GM21381 (cell line): Measurements from ENCODE around the gene NME4.
A peak's percentile ranks its signal among the peaks of the same experiment; 100 is the strongest.

Experiments used
- ATAC-seq: cut with Tn5 transposase; IDR thresholded peaks from one replicate; pipeline ENCODE4 v1.9.1; 2021; ENCODE audit warnings: mild to moderate bottlenecking, moderate library complexity; ENCODE audit not compliant: unreplicated experiment

NME4 gene

DNA sequence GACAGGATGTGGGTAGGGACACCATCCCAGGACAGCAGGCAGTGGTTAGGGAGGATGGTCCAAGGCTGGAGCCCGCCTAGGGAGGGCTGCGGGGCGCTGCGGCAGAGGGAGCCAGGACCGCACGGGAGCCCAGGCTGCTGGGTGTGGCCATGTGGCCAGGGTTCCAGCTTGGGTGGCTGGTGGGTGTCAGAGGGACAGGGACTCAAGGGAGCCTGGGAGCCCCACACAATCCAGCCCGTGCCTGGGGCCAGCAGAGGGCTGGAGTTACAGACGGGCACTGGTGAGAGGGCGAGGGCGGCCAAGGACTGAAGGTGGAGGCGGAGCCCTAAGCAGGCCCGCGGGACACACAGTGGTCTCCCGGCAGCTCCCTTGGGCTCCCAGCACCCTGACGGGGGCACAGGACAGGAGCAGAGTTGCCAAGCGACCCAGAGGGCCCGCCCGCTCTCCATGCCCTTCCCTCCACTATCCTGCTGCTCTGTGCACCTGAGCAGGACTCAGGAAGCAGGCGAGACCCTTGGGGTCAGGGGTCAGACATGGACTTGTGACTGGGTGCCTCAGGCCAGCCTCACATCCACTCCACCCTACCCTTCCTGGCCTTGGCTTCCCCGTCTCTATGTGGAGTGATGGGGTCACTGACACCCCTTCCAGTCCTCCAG is 33.8 kb upstream of the NME4 start:
- no peak for ATAC-seq

DNA sequence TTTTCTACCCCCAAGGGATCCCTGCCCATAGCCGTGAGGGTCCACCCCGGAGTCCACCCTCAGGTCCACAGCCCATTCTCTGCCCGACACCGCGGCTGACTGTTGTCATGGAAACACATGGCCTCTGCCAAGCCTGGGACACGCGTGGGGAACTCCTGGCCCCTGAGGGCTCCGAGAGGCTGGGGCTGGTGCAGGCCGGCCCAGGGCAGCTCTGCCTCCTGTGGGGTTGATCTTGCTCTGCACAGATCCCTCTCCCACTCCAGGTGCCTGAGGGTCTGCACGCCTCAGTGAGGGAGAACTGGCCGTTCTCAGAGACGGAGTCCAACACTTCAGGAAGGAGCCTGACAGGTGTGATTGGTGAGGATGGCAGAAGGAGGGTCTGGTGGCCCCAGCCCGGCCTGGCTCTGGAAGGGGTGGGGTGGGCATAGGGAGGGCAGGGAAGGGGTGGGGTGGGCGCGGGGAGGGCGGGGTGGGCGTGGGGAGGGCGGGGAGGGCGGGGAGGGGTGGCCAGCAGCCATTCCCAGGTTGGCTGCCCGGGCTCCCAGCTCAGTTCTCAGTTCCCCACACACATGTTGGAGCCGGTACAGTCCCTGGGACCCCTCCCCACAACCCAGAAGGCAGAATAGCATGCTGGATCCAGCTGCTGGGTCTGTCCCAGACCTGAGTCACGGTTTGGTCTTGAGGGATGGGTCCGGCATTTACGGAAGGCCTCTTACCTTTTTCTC is 33.1 kb upstream of the NME4 start:
- no peak for ATAC-seq

DNA sequence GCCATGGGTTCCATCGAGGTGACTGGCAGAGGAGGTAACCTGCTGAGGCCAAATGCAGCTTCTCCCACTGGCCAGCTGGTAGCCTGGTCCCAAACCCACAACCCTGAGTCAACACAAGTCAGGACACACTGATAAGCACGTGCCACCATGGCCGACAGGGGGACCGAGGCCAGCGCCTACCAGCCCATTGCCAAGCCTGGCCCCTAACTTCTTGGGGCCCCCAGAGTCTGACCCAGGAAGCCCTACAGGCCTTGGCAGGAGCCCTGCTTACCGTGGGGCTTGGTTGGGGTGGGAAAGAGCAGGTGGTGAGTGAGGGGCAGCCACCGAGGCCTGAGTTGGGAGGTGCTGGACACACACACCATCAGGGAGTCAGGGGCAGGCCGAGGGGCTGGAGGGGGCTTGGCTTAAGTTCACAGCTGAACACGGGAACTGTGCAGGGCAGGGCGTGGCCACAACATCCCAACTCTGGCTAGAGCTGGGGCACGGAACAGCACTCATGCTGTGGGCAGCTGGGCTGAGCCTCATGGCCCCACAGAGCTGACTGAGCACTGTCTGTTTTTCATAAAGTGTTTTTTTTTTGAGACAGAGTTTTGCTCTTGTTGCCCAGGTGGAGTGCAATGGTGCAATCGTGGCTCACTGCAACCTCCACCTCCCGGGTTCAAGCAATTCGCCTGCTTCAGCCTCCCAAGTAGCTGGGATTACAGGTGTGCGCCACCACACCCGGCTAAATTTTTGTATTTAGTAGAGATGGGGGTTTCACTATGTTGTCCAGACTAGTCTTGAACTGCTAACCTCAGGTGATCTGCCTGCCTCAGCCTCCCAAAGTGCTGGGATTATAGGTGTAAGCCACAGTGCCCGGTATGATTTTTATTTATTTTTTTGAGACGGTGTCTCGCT is 32.2 kb upstream of the NME4 start:
- no peak for ATAC-seq

DNA sequence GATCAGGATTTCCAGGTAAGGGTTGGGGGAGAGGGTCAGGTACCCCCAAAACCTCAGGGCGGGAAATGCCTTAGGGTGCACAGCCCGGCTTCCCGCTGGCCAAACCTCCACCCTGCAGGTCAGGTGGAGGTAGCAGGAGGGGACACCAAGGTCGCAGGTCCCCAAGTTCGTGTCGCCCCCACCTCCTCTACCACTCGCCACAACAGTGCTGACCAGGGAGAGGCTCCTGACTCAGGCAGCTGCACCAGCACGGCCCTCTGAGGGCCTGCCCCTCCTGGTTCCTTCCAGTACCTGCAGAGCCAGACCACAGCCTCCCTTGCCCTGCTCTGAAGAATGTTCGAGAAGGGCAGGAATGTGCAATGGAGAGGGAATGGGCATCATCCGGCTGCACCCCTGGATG is 30.5 kb upstream of the NME4 start:
- ATAC-seq = no peak

DNA sequence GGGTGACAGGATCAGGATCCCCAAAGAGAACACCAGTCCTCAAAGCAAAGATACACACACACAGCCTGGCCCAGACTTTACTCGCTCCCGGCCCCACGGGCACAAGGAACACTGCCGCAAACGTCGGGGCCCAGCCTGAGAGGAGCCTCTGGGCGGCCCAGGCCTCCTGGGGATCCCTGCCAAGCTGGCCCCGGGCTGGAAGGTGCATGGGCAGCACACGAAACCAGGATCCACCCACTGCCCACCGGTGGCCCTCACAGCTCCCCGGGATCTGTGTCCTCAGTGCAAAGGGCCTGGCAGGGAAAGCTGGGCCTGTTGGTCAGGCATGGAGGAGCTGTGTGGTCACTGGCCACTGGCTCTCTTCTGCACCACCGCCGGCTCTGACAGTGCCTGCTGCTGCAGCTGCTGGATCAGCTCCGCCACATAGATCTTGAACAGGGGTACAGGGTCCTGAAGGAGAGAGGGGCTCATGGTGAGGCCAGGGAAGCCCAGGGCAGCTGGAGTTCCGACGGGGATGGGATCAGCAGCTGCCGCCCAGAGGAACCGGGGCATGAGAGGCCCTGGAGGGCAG is 29.6 kb upstream of the NME4 start:
- no peak for ATAC-seq

DNA sequence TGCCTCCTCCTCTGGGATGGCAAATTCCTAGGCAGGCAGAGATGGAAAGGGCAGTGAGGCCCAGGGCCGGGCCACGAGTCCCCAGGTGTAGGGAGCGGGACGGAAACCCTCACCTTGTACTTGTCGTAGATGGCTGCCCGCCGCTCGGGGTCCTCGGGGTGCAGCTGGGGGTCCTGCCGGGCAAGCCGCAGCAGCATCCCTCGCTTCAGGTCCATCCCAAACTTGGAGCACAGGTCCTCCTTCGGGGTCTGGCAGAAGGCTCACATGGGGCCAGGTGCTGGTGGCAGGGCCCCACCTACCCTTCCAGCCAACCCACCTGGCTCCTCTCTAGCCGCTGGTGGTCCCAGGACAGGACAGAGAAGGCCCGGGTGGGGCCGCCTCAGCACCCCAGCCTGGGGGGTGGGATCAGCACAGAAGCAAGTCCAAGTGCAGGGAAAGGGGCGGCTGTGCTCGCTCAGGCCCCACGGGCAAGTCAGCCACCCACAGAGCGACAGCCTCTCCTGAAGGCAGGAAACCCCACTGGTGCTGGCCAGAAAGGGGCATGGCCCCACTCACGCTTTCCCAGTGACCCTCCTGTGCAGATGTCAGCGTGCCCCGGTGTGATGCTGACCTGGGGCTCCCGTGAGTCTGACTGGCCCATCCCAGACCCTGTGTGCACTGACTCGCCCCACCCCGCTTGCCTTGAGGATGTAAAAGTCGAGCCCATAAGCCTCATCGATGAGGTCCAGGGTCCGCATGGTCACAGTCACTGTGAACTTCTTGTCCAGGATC is 28.4 kb upstream of the NME4 start:
- ATAC-seq = no peak

DNA sequence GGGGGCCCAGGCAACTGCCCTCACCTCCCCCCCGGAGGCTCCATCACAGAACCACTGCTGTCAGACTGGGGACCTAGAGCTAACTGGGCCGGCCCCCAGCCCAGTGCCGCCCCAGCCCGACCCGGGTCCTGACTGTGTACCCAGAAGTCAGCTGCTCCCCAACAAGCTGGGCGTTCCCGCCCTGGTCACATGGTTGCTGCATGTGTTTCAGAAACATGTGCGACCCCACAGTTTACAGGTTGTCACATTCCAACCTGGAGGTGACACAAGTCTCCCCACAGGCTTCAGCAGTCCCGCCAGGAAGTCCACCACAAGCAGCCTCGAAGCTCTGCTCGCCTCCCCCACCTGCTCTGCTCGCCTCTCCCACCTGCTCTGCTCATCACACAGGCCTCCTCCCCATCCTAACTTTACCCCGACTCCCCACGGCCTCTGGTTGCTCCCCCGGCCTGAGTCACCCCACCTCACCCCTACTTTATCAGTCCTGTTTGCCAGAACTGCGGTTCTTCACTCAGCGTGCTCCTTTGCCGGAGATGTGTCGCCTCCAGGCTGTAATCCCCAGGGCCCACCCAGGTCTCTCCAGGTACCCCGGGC is 27.6 kb upstream of the NME4 start:
- ATAC-seq = no peak

DNA sequence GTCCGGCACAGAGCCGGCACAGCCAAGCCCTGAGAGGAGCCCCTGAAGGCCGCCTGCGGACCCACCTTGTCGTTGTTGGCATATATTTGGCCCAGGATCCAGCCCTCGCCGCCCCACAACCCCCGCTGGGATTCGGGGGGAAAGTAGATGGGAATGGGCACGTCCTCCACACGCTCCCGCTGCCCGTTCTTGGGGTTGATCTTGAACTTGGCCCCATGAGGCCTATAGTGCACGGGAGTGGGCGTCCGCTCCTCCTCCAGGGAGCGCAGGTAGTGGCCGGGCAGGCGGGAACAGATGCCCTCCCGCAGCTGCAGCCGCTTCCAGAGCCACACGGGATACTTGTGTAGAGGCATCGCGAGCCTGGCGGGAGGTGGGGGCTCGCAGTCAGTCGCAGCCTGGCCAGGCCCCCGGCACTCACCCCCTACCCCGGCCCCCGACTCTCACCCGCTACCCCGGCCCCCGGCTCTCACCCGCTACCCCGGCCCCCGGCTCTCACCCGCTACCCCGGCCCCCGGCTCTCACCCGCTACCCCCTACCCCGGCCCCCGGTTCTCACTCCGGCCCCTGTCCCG is 27.0 kb upstream of the NME4 start:
- no peak for ATAC-seq

DNA sequence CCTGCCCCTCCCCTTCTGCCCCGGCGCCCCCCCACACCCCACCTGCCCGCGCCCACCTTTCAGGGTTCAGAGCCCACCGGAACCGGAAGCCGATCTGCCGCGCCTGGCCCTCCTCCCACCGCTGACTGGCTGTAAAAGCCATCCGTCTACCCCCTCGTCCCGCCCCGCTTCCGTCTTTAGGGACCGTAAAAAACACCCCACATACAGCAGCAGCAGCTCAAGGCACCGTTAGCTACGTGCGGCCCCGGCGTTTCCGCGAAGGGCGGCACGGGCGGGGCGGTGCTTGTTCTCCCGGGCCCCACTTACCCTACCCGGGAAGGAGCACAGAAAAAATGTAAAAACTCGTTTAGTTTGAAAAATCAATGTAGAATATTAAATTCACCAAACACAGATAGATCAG is 26.6 kb upstream of the NME4 start, which contains the start of gene MRPL28:
Gene MRPL28, minus strand, starts transcription at position 96 of the 400 bp plus-strand sequence. CDS start 320 bp downstream, outside the sequence.
- ATAC-seq = peak; percentile 69

DNA sequence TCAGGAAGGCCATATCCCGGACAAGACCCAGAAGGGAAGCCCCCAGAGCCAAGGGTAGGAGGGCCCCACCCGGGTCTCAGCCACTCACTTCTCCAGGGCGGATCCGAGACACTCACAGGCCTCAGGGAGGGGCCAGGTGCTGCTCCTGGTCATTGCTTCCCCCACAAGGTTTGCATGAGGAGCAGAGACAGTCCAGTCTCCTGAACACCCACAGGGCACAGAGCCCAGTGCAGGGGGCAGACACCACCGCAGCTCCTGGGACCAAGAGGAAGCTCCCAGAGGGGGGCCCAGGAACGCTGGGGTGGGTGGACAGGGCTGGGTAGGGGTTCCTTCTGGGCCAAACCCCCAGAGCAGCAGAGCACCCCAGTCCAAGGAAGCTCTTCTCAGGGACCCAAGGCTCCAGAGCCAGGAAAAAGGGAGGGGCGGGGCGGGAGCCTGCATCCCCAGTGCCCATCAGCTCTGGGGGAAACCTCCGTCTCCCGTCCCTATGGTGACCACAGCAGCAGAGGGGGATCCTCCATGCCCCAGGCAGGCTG is 26.0 kb upstream of the NME4 start:
- no peak for ATAC-seq

DNA sequence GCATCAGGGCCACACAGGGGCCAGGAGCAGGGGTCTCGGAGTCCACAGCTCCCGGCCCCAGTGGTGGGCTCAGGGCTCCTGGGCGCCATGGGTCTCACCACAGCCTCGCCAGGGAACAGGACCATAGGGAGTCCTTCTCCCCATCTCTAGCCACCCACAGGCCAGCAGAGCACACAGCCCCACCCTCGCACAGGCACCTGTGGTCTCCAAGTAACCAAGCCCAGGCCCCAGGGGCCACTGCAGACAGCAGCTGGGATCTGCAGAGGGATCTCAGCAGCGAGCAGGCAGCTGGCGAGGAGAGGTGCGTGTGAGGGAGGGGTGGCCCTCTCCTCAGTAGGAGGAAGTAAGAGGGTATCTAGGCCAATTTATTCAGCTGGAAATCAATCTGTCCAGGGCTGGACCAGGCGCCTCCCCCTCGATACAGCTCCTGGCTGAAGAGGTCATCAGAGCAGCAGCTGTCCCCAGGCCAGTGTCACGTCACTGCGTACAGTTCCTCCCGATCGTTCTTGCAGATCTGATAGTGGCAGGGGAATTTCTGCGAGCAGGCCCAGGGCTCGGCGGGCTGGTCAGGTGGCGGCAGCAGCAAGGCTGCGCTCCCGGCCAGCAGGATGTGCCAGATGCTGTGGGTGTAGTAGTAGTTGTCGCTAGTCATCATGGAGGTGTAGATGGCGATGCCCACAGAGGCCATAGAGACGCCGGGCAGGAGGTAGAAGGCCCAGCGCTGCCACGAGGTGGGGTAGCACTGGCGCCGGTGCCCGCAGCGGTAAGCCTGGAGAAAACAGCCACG is 25.3 kb upstream of the NME4 start:
- no peak for ATAC-seq

DNA sequence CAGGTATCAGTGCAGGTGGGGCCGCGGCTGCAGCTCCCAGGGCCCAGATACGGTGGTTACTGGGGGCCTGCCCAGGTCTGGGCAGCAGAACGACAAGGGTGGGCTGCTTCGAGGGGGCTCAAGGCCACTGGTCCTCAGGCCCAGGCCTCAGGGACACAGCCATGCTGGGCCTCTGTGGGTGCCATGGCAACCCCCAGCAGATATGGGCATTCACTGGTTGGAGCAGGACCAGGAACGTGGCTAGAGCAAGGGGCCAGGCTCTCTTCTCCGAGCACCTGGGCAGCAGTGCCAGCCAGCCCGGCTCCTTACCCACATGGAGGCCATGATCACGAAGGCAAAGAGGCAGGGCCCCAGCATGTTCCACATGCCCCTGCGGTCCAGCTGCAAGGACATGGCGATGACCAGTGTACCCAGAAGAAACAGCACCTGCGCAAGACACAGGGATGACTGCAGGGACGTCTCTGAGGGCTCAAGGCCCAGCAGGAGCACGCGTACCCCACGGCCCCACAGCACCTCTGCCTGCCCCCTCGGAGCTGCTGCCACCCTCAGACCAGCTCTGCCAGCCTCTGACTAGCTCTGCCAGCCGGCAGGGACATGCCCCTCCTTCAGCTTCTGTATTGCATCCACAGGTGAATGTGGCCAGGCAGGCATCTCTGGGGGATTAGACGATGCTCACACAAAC is 24.6 kb upstream of the NME4 start:
- no peak for ATAC-seq

DNA sequence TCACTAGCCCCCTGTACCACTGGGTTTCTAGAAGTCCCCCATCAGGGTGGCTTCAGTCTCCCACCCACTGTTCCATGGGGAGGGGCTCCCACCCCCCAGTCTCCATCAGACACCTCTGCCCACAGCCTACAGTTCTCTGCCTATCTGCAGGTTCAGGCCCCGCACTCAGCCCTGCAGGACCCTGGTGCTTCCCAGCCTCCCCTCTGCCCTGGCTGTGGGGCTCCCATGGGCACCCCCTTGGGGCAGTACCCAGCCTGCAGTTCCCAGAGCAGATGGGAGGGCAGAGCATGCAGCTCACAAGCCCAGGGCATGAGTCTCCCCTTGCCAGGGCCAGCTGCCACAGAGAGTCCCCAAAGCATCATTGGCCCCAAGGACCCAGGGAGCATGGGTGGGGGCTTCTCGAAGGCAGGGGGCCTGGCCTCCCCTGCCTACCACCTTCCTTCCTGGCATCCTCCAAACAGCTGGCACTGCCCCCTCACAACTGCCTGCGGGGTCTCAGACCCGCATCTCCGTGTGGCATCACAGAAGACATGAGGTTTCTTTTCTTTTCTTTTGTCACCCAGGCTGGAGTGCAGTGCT is 23.9 kb upstream of the NME4 start:
- ATAC-seq = no peak

DNA sequence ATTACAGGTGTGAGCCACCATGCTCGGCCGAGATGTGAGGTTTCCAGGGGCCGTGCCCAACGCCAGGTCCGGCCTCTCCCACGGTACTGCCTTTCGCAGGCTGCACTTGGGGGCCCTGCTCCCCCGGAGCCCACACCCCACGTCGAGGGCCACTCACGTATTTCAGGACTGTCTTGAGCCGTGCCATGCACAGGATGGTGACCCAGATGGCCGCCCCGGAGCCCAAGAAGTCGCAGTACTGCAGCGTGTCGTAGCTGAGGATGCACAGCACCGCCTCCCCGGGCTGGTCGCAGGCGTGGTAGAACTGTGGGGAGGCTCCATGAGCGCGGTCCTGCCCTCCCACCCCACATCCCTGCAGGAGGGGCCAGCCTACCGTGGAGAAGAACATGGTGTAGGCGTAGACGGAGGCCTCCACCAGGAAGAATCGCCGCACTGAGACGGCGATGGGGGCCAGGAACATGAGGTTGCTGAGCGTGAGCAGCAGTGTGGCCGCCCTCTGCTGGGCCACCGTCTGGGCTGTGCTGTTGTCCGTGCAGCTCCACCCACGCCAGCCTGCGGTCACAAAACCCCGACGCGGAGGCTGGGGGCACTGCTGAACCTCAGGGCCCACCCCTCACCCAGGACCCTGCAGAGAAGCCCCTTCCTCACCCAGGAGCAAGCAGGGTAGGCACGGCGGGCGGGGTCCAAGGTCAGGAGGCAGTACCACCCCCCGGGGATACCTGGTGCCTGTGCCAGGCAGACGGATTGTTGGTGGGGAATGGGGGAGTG is 23.0 kb upstream of the NME4 start:
- ATAC-seq = no peak

DNA sequence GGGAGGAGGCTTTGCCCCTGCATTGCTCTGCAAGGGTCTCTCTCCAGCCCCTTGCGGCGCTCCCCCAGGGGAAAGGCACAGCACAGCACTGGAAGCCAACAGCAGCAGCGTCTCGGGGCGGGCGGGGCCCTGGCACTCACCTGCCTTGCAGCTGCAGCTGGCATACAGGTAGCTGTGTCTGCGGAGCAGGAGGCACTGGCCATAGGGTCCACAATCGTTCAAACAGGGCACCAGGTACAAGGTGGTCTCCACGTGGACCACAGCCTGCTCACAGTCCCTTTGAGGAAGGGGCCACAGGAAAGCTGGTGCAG is 22.4 kb upstream of the NME4 start:
- ATAC-seq = no peak

DNA sequence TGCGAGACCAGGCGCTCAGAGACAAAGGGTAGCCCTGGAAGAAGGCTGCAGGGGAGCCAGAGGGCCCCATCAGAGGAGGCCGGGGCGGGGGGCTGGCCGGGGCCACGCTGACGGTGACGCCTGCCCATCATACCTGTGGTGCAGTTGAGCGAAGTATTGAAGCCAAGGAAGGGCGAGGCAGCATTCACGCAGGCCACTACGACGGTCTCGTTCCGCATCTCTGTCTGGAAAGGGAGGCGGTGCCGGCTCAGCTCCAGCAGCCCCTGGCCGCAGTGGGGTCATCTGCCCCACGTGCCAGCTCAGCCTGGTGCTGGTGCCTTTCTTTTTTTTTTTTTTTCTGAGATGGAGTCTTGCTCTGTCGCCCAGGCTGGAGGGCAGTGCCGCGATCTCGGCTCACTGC is 21.8 kb upstream of the NME4 start:
- ATAC-seq = no peak
